ENCODE measurements around the gene KRT76. TPM values are rescaled to one million over a fixed set of nuclear protein-coding genes. Genes with fewer than 3 reads are reported as not detected.
"Not testable (repeated sequence)": the region's sequence is repeated elsewhere in the genome, so short reads cannot be mapped to it uniquely, and the experiment has no call there.

Gene KRT76
- total RNA-seq, 1 donor from 2014 or later: not detected

- no peak for DNase-seq (ENCODE audit: low read depth in 2 of 2)
Measured at GRCh38 chr12:52797529-52797894, 20.4 kb upstream of the KRT76 start.

GRCh38 chr12:52796839-52797528 is 19.8 kb upstream of the KRT76 start:
- no peak for DNase-seq (ENCODE audit: low read depth in 2 of 2)

- no peak for DNase-seq (ENCODE audit: low read depth in 2 of 2)
Measured at GRCh38 chr12:52796429-52796794, 19.3 kb upstream of the KRT76 start.

- DNase-seq (ENCODE audit: low read depth in 2 of 2): no peak
Measured at GRCh38 chr12:52795694-52796428, 18.7 kb upstream of the KRT76 start, which contains the start of gene KRT3. KRT3 (minus strand) TSS chr12:52796117; CDS start chr12:52796042, 75 bp downstream.

DNA sequence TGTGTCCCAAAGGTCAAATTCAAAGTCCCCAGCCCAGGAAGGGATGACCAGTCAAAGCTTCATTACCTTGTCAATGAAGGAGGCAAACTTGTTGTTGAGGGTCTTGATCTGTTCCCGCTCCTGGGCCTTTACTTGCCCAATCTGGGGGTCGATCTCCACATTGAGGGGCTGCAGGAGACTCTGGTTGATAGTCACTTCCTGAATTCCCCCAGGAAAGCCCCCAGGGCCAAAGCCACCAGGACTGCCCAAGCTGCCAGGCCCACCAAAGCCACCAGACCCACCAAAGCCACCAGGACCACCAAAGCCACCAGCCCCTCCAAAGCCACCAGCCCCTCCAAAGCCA is 18.2 kb upstream of the KRT76 start:
- DNase-seq (ENCODE audit: low read depth in 2 of 2): not testable (repeated sequence)

GRCh38 chr12:52794479-52795331 is 17.6 kb upstream of the KRT76 start:
- DNase-seq (ENCODE audit: low read depth in 2 of 2): no peak

GRCh38 chr12:52792185-52793029 is 15.3 kb upstream of the KRT76 start:
- no peak for DNase-seq (ENCODE audit: low read depth in 2 of 2)

DNA sequence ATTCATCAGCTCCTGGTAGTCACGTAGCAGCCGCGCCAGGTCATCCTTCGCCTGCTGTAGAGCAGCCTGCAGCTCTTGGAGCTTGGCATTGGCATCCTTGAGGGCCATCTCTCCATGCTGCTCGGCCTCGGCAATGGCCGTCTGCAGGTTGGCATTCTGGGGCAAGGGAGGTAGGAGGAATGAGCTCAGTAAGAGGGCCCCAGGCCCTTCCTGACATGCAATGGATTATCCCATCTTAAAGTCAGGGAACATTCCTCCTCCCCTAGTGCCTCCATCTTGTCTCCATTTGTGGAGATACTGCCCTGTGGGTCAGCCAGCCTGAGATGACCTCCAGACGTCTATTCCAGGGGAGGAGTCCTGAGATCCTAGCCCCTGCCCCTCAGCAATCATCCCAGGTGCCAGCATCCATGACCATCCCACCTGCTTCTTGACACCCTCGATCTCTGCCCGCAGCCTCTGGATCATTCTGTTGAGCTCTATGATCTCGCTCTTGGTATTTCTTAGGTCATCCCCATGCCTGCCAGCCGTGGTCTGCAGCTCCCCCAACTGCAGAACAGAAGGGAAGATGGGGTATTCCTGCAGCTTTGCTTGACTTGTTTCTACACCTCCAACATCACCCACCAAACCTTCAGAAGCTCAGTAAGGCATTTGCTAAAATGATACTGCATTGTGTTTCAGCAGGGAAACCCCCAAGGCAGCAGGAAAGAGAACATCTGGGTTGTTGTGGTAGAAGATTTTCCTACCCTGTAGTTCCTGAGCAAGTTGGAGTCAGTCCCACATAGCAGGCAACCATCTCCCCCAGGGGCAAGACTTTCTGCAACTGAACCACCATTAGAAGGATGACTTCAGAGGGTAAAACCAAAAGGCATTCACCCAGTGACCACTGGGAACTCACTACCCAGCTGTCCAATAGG is 14.4 kb upstream of the KRT76 start:
- DNase-seq (ENCODE audit: low read depth in 2 of 2): no peak

DNA sequence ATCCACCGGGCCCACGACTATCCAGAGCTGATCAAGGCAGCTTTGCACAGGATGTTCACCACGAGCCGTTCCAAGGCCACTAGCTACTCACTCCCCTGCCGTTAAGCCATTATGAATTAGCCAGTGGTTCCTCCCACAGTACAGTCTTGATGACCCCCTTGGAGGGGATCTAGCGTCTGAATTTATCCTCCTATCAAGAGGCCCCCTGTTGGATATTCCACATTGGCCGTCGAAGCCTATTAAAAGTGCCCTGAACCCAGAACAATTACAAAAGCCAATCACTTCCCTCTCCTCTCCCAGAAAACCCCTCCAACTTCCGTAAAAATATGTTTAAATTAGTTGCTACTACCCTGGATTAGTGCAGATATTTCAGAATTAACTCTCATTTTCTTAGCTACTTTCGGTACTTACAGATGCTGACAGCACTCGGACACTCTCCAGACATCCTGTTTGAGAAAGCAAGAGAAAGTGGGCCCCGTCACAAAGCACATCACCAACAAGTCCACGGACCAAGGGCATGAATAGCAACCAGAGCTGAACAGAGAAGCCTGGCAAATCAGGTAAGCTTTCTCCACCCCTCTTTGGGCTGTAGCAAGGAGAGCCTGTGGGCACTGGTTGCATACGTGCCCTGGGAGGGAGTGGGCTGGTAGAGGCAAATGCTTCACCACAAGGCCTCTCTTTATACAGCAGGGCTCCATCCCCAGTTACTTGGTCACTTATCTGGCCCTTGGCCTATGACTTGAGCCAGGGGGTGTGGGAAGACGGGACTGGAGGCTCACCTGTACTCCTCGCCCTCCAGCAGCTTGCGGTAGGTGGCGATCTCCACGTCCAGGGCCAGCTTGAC is 13.5 kb upstream of the KRT76 start:
- DNase-seq (ENCODE audit: low read depth in 2 of 2): no peak

- DNase-seq (ENCODE audit: low read depth in 2 of 2): no peak
Measured at GRCh38 chr12:52789637-52790426, 12.7 kb upstream of the KRT76 start.

DNA sequence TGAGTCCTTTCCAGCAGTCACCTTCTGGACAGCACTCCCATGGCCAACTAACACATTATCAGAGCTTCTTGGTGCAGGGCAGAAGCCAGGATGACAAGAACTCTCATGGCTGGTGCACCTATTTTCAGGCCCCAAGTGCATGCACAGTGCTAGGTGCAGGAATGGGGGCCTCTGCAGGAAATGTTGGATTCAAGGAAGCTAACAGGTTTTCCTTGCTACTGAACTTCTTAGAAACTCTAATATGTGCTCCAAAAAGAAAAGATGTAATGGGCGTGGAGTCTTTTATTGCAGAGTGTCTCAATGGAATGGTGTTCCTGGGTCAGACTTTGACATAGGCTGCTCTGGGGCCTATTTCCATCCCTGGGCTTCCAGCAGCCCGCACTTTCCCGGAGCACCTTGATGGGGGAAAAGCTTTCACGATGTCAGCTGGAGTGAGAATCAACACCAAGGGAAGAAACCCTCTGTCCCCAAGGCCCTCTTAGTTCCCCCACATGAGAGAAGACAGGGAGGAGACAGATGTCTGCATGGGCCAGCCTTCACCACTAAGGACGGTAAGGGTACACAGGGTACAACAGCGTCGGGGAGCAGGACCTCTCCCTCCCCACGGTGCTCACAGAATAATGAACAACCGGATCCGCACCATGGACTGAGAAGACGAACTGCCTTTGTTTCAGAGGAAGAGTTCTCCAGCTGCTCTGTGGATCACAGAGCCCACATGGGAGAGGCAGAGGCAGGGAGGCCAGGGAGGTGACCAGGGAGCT is 11.9 kb upstream of the KRT76 start:
- DNase-seq (ENCODE audit: low read depth in 2 of 2): no peak

GRCh38 chr12:52788192-52788875 is 11.2 kb upstream of the KRT76 start:
- DNase-seq (ENCODE audit: low read depth in 2 of 2): no peak

DNA sequence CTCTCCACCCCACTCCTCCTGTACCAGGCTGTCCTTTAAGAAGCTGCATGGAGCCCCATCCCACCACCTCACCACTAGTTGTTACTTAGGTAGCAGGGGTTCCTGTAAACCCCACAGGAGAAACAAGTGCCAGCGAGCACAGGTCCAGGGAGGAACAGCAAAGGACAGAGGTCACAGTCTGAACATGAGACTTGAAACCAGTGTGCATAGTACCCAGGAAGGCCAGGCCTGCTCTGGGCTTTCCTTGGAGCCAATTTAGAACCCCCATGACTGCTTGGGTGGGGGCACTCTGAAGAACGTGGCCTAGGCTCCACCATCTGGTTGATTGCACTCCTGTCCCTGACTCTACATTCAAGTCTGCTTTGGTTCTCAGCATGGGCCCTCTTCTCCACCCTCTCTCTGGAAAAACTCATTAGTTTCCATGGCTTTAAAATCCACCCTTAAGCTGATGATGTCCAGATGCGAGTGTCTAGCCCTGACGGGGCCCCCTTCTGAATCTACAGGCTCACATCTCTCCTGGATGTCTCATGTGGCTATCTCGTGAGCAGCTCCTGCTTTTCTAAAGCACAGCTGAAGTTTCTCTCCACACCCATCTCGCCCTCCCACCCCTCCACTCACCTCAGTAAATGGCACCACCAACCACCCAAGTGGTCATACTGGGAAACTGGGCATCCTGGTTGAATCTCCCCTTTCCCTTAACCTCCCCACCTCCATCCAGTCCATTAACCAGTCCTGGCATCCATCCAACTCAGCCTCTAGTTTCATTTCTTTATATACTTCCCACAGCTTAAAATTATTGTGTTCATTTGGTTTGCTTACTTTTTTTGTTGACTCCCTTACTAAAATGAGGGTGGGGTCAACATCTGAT is 10.4 kb upstream of the KRT76 start:
- no peak for DNase-seq (ENCODE audit: low read depth in 2 of 2)

- no peak for DNase-seq (ENCODE audit: low read depth in 2 of 2)
Measured at GRCh38 chr12:52784909-52785308, 7.8 kb upstream of the KRT76 start.

GRCh38 chr12:52783563-52784316 is 6.6 kb upstream of the KRT76 start:
- DNase-seq (ENCODE audit: low read depth in 2 of 2): no peak

DNA sequence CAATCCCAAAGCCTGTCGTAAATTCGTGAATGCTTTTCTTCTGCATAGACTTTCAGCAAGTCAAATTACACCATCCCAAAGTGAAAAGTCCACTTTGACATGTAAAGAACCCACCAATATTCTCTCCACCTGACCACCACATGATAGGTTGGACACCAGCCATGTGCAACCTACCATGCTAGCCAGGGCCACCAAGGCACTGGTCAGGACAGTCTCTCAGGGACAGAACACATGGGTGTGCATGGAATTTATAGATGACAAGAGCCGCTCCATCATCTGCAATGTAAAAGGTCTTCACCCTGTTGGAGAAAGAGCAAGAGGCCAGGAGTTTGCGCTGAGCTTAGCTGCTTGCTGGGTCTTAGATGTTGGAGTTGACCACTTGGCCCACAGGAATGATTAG is 5.4 kb upstream of the KRT76 start:
- no peak for DNase-seq (ENCODE audit: low read depth in 2 of 2)
